GM12878 (cell line): ENCODE measurements around the gene UQCC5. TPM values are rescaled to one million over a fixed set of nuclear protein-coding genes. Genes with fewer than 3 reads are reported as not detected.

Experiments
- ATAC-seq: fragments of 200-7000 bp; cut with Tn5 transposase; 3 replicates; pipeline ENCODE4 v1.9.1; 2020; ENCODE audit warnings: mild to moderate bottlenecking, moderate library complexity
- BruUV-seq: library from RNA; stranded (reverse); fragments of 400-500 nt; replicated peaks from 2 replicates; lab custom pipeline; 2021; lab: Mats Ljungman, UMichigan
- CTCF ChIA-PET: fragments of 300-600 bp; sonication (Branson Sonifier 250); formaldehyde crosslinking; extraction: SDS; loops from one replicate; lab custom pipeline; 2021; ENCODE audit warnings: inconsistent platforms; lab: Yijun Ruan, JAX
- POLR2A ChIA-PET: fragments of 350-600 bp; formaldehyde crosslinking; extraction: SDS; loops from one replicate; lab custom pipeline; 2021; ENCODE audit warnings: inconsistent platforms; lab: Charles Lee
- RAD21 ChIA-PET: fragments of 300-600 bp; sonication (Branson Sonifier 250); formaldehyde crosslinking; loops from one replicate; lab custom pipeline; 2023; ENCODE audit warnings: antibody characterized with exemption; ENCODE audit not compliant: unreplicated experiment; lab: Charles Lee
- SMC1A ChIA-PET: fragments of 300-600 bp; sonication (Branson Sonifier 250); formaldehyde crosslinking; loops from one replicate; lab custom pipeline; 2023; ENCODE audit not compliant: unreplicated experiment, uncharacterized antibody; lab: Charles Lee
- DNase-seq: peaks from one replicate; pipeline ENCODE4 v3.0.0-alpha.2; 2011; ENCODE audit warnings: low read depth, low spot score
- FAIRE-seq: peaks from 3 replicates; lab custom pipeline; 2011; peaks lifted over from hg19 to GRCh38; lab: Jason Lieb, UNC
- H2AFZ ChIP-seq: 2 replicates; pipeline ENCODE4 v1.6.0; 2011; ENCODE audit warnings: low read depth, low read length, control low read depth; ENCODE audit not compliant: control insufficient read depth
- H3K27ac ChIP-seq: 2 replicates; pipeline ENCODE4 v1.5.1; 2011; ENCODE audit warnings: control low read depth; ENCODE audit not compliant: control insufficient read depth, insufficient read depth
- H3K27me3 ChIP-seq, 2 experiments: replicated peaks in 1 of 2; 2 replicates each; pipeline versions ENCODE4 v1.6.0 to v1.6.1; 2011; ENCODE audit warnings: low read length in 1 of 2; ENCODE audit not compliant: control insufficient read depth in 2 of 2, insufficient read depth in 2 of 2
- H3K36me3 ChIP-seq, 2 experiments: 2 replicates each; pipeline ENCODE4 v1.5.1; 2011; ENCODE audit warnings: low read length in 1 of 2; ENCODE audit not compliant: control insufficient read depth in 2 of 2, insufficient read depth in 2 of 2
- H3K4me1 ChIP-seq: 2 replicates; pipeline ENCODE4 v1.6.1; 2011; ENCODE audit warnings: mild to moderate bottlenecking, low read length, moderate library complexity, mixed read lengths; ENCODE audit not compliant: control insufficient read depth, insufficient read depth
- H3K4me2 ChIP-seq: 2 replicates; pipeline ENCODE4 v1.6.0; 2011; ENCODE audit warnings: control low read depth; ENCODE audit not compliant: control insufficient read depth, insufficient read depth
- H3K4me3 ChIP-seq: fragments of 200-600 bp; sonication (generic); 2 replicates; pipeline ENCODE4 v1.5.1; 2016
- H3K79me2 ChIP-seq: 2 replicates; pipeline ENCODE4 v1.6.0; 2011; ENCODE audit warnings: low read length; ENCODE audit not compliant: control insufficient read depth, insufficient read depth
- H3K9ac ChIP-seq: 2 replicates; pipeline ENCODE4 v1.8.0; 2011; ENCODE audit warnings: low read length, control low read depth, mixed read lengths; ENCODE audit not compliant: control insufficient read depth, insufficient read depth
- H3K9me3 ChIP-seq: replicated peaks from 3 replicates; pipeline ENCODE4 v1.5.1; 2011; ENCODE audit warnings: mild to moderate bottlenecking, low read length; ENCODE audit not compliant: control insufficient read depth, insufficient read depth
- H4K20me1 ChIP-seq: 2 replicates; pipeline ENCODE4 v1.6.0; 2011; ENCODE audit not compliant: control insufficient read depth, insufficient read depth
- CHD2 ChIP-seq: IDR thresholded peaks from 2 replicates; pipeline ENCODE4 v1.6.1; 2011; ENCODE audit warnings: low read depth, low read length, improper control_type of control experiment, borderline replicate concordance
- E2F8 ChIP-seq: fragments of 450-650 bp; IDR thresholded peaks from 2 replicates; pipeline ENCODE4 v1.6.1; 2018; ENCODE audit warnings: mild to moderate bottlenecking, low read depth, moderate library complexity; ENCODE audit not compliant: partially characterized antibody
- HCFC1 ChIP-seq: fragments of 150-350 bp; IDR thresholded peaks from 2 replicates; pipeline ENCODE4 v1.6.1; 2014; ENCODE audit warnings: low read length
- IKZF2 ChIP-seq, 2 experiments: fragments of 450-650 bp; IDR thresholded peaks; 2 replicates each; pipeline ENCODE4 v1.6.1; 2017; ENCODE audit warnings: mild to moderate bottlenecking in 2 of 2, moderate library complexity in 2 of 2
- MEF2A ChIP-seq: IDR thresholded peaks from 2 replicates; pipeline ENCODE4 v1.6.1; 2011; ENCODE audit warnings: low read depth, mild to moderate bottlenecking, low read length, moderate library complexity; ENCODE audit not compliant: insufficient read depth
- NFIC ChIP-seq: IDR thresholded peaks from 2 replicates; pipeline ENCODE4 v1.6.1; 2012; ENCODE audit warnings: low read depth, mild to moderate bottlenecking, inconsistent platforms, low read length, moderate library complexity
- POLR2AphosphoS5 ChIP-seq: IDR thresholded peaks from 2 replicates; pipeline ENCODE4 v1.6.1; 2011; ENCODE audit warnings: mild to moderate bottlenecking, low read length, inconsistent platforms
- RBBP5 ChIP-seq: fragments of 200-600 bp; sonication (generic); conservative IDR thresholded peaks from 2 replicates; pipeline ENCODE4 v1.6.1; 2016
- SIX5 ChIP-seq: IDR thresholded peaks from 2 replicates; pipeline ENCODE4 v1.6.1; 2011; ENCODE audit warnings: mild to moderate bottlenecking, low read depth, low read length, moderate library complexity; ENCODE audit not compliant: severe bottlenecking
- TCF12 ChIP-seq: IDR thresholded peaks from 2 replicates; pipeline ENCODE4 v1.6.1; 2011; ENCODE audit warnings: low read depth, mild to moderate bottlenecking, low read length
- ZNF207 ChIP-seq: fragments of 450-650 bp; IDR thresholded peaks from 2 replicates; pipeline ENCODE4 v1.6.1; 2014; ENCODE audit warnings: antibody characterized with exemption, mild to moderate bottlenecking, borderline replicate concordance
- WGBS: methylation state at CpG from one replicate; pipeline ENCODE4 v1.1.6; 2016; ENCODE audit warnings: low lambda C conversion rate; ENCODE audit not compliant: insufficient replicate concordance, insufficient coverage; ENCODE audit errors: missing lambda C conversion rate; 5-methylcytosine and 5-hydroxymethylcytosine counted together
- in situ Hi-C: fragments of 300-500 bp; cut with MboI; formaldehyde crosslinking; loops from 9 replicates; pipeline ENCODE4 v1.14.3; 2018; ENCODE audit warnings: mixed read lengths
- intact Hi-C: fragments of 100-400 bp; cut with micrococcal nuclease; formaldehyde crosslinking; loops from one replicate; pipeline ENCODE4 v1.14.2; 2022; ENCODE audit not compliant: unreplicated experiment
- polyA plus RNA-seq, 11 experiments: library from polyadenylated mRNA; depleted of rRNA in 4 of 11; unstranded in 6 of 11; stranded (reverse) in 5 of 11; fragments of >200 nt; fragmentation: Nextera tagmentation in 4 of 11; fragmentation: Illumina TruSeq in 1 of 11; extraction: Ambion mirVana in 4 of 11; extraction: Trizol in 1 of 11; gene quantifications; 1 replicate in 1 of 11; 2 replicates in 10 of 11; pipeline versions ENCODE4 v1.2.1 to v1.2.3, GENCODE V29; 2011 to 2016; ENCODE audit warnings: inconsistent platforms in 2 of 11, missing spikeins in 2 of 11, low read depth in 1 of 11
- total RNA-seq, 4 experiments: library from RNA; depleted of rRNA in 3 of 4; stranded (reverse); fragments of >200 nt in 3 of 4; fragmentation: Illumina TruSeq in 1 of 4; extraction: Trizol in 1 of 4; gene quantifications; 2 replicates each; pipeline versions ENCODE4 v1.2.1 to v1.2.3, GENCODE V29; 2013 to 2021

Gene UQCC5
- total and polyA plus RNA-seq, 10 of the 15 experiments (the other 5 are each of a cell fraction or from before 2014, with no cell fraction given): 15.1 to 84.8 (median 28.0) TPM

- no peak for ATAC-seq
- RAD21 ChIA-PET: no interaction called here
- in situ Hi-C loops (no loop called here), intact Hi-C loops (no loop called here)
- Histone ChIP-seq H3K9ac (no peak overlapping the region), H3K4me3 (no peak overlapping the region), H3K4me2 (no peak overlapping the region), H3K36me3 (peaks cover 0 to 15% of the 10 kb centered on the region in 2 experiments; a peak in 2 of 4 replicates), H3K9me3 (no peaks in the 10 kb centered on the region), H4K20me1 (no peaks in the 10 kb centered on the region), H3K27me3 (no peaks in the 10 kb centered on the region), H3K79me2 (peaks cover 22% of the 10 kb centered on the region), H3K27ac (no peak overlapping the region), H3K4me1 (peaks cover 6% of the 10 kb centered on the region), H2AFZ (no peak overlapping the region)
- no peak for FAIRE-seq
- POLR2A ChIA-PET: interaction anchor here (0.6 to 1.5 kb wide), 2 partner anchors 11 to 40 kb away, joined by 5 read pairs; no protein-coding TSS in a partner anchor
- WGBS: 96% methylated on average over 18 of the region's 18 CpGs
- CTCF ChIA-PET: no interaction called here
- TF ChIP-seq E2F8 (no peak), RBBP5 (no peak), IKZF2 (IDR thresholded peaks at IDR 0.05) (no peak), POLR2AphosphoS5 (no peak), MEF2A (no peak), NFIC (no peak), CHD2 (no peak), ZNF207 (no peak), SIX5 (no peak), HCFC1 (no peak), TCF12 (no peak)
- SMC1A ChIA-PET: no interaction called here
- DNase-seq: no peak
- no TSS peak for BruUV-seq
These were observed 8.4 kb upstream of the UQCC5 start for GRCh38 chr3:52527732-52528585.
